ENCODE measurements around the gene EIF1B.
"Not testable (repeated sequence)": the region's sequence is repeated elsewhere in the genome, so short reads cannot be mapped to it uniquely, and the experiment has no call there.

EIF1B gene

DNA sequence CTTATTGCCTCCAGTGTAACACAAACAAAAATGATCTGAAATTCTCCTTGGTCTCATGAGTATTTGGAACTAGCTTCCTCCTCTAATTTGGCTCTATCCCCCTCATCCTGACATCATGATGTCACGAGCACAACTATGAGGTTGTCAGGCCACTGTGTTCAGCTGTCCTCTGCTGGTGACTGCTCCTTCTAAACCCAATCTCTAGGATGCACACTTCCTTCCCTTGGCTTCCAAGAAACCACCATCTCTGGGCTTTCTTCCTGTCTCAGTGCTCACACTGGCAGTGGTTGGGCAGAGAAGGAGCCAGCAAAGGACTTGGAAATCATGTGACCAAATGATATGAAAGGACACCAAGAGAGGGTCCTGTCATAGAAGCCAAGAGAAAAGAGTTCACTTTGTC lies 30.7 kb upstream of the EIF1B start:
- DNase-seq (ENCODE audit: low spot score) = no peak
- TF ChIP-seq, protein P1, sequence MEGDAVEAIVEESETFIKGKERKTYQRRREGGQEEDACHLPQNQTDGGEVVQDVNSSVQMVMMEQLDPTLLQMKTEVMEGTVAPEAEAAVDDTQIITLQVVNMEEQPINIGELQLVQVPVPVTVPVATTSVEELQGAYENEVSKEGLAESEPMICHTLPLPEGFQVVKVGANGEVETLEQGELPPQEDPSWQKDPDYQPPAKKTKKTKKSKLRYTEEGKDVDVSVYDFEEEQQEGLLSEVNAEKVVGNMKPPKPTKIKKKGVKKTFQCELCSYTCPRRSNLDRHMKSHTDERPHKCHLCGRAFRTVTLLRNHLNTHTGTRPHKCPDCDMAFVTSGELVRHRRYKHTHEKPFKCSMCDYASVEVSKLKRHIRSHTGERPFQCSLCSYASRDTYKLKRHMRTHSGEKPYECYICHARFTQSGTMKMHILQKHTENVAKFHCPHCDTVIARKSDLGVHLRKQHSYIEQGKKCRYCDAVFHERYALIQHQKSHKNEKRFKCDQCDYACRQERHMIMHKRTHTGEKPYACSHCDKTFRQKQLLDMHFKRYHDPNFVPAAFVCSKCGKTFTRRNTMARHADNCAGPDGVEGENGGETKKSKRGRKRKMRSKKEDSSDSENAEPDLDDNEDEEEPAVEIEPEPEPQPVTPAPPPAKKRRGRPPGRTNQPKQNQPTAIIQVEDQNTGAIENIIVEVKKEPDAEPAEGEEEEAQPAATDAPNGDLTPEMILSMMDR (IDR thresholded peaks at IDR 0.05; ENCODE audit: extremely low read depth, insufficient read depth, missing control alignments) = no peak
- in situ Hi-C loops (cut with MboI; ENCODE audit: low pct_unique_long_range_greater_than_20kb, low sequenced_read_pairs, unreplicated experiment) = no loop called here

DNA sequence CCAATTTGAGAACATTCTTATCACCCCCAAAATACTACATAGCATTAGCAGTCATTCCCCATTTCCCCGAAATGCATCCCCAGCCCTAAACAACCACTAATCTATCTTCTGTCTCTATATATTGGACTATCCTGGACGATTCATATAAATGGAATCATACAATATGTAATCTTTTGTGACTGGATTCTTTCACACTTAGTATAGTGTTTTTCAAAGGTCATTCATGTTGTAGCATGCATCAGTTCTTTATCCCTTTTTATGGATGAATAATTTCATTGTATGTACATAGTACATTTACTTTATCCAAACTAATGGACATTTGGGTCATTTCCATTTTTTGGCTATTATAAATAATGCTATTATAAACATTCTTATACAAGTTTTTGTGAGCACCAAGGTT lies 27.5 kb upstream of the EIF1B start:
- DNase-seq (ENCODE audit: low spot score) = no peak
- in situ Hi-C loops (cut with MboI; ENCODE audit: low pct_unique_long_range_greater_than_20kb, low sequenced_read_pairs, unreplicated experiment) = no loop called here
- TF ChIP-seq, protein P1 (IDR thresholded peaks at IDR 0.05; ENCODE audit: extremely low read depth, insufficient read depth, missing control alignments) = no peak

DNA sequence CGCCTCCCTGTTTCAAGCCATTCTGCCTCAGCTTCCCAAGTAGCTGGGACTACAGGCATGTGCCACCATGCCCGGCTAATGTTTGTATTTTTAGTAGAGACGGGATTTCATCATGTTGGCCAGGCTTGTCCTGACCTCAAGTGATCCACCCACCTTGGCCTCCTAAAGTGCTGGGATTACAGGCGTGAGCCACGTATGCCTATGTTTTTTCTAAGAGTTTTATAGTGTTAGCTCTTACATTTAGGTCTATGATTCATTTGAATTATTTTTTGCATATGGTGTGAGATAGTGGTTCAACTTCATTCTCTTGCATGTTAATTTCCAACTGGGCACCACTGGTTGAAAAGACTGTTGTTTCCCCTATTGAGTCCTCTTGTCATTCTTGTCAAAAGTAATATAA lies 26.4 kb upstream of the EIF1B start:
- in situ Hi-C loops (cut with MboI; ENCODE audit: low pct_unique_long_range_greater_than_20kb, low sequenced_read_pairs, unreplicated experiment); DNase-seq (ENCODE audit: low spot score): not testable (repeated sequence)

DNA sequence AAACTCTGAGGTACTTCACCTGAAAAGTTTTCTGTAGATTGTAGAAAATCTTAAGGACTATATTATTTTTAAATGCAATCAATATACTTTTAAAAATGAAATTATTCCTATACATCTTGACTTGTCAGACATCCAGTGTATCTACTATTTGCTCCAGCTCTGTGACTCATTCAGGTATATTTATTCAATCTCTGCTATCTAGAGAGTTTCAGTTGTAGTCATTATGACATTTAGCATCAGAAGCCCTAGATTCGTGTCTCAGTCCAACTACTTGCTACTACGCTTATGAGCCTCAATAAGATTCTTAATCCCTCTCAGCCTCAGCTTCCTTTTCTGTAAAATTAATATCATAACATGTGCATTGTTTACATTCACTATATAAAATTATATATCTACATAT lies 22.3 kb upstream of the EIF1B start:
- TF ChIP-seq, protein P1 (IDR thresholded peaks at IDR 0.05; ENCODE audit: extremely low read depth, insufficient read depth, missing control alignments) = no peak
- in situ Hi-C loops (cut with MboI; ENCODE audit: low pct_unique_long_range_greater_than_20kb, low sequenced_read_pairs, unreplicated experiment) = no loop called here
- no peak for DNase-seq (ENCODE audit: low spot score)

DNA sequence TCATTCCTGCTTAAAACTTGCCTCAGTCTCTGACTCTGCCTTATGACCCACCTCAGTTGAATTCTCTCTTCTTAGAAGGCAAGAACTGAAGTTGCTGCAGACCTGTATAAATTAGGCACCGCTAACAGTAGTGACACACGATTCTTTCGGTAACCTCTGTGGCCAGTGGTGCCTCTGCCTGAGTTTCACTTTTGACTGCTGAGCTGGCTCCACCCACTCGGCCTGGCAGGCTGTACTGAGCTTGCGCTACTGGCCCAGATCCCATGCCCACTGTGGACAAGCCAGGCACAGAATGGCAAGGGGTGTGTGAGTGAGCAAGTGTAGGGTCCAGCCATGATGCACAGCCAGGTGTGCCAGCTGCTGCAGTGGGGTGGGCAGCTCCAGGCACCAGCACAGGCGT lies 19.1 kb upstream of the EIF1B start:
- DNase-seq (ENCODE audit: low spot score) = no peak
- TF ChIP-seq, protein P1 (IDR thresholded peaks at IDR 0.05; ENCODE audit: extremely low read depth, insufficient read depth, missing control alignments) = no peak
- in situ Hi-C loops (cut with MboI; ENCODE audit: low pct_unique_long_range_greater_than_20kb, low sequenced_read_pairs, unreplicated experiment) = no loop called here

DNA sequence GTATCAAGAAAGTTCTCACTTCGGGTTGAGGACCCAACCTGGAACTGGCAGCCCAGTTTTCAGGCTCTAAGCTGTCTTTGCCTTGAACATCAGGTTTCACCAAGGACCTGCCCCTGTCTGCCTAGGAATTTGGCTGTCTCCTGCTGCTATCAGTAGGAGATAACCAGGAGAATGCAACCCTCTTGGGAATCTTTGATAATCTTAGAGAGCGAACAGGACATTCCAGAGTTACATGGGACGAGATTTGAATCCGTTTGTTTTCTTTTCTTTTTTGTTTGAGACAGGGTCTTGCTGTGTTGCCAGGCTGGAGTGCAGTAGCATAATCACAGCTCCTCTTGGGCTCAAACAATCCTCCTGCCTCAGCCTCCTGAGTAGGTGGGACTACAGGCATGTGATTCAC lies 18.0 kb upstream of the EIF1B start:
- in situ Hi-C loops (cut with MboI; ENCODE audit: low pct_unique_long_range_greater_than_20kb, low sequenced_read_pairs, unreplicated experiment) = no loop called here
- TF ChIP-seq, protein P1 (IDR thresholded peaks at IDR 0.05; ENCODE audit: extremely low read depth, insufficient read depth, missing control alignments) = no peak
- DNase-seq (ENCODE audit: low spot score) = no peak

DNA sequence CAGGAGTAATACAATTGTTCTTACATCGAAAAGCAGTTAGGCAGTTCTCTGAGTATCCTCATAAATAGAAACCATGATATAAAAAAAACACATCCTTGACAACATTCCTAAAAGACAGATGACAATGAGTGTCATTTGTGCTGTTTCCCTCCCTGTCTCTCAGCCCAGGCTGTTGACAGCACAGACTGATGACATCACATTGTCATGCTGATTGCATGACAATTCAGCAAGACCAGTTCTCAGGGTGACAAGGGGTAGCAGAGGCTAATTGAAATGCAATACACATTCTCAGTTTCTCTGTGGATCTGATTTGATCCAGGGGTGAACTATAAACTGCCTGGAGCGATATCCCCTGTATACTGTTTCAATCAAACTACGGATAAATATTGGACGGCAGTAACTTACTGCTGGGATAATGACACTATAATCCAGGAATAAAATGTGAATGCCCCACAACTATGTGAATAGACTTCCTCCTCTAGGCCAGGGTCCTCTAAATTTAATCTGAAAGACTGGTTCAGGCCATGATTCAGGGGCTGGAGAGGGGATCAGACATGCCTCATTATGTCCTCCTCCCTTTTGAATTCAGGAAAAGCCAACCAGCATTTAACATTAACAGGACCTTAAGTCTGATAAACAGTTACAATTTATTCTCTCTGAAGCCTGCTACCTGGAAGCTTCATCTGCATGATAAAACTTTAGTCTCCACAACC lies 16.7 kb upstream of the EIF1B start:
- in situ Hi-C loops (cut with MboI; ENCODE audit: low pct_unique_long_range_greater_than_20kb, low sequenced_read_pairs, unreplicated experiment) = no loop called here
- TF ChIP-seq, protein P1 (IDR thresholded peaks at IDR 0.05; ENCODE audit: extremely low read depth, insufficient read depth, missing control alignments) = no peak
- DNase-seq (ENCODE audit: low spot score) = no peak

Data from GM13977 (cell line).